Kidney glomerular epithelial cell (primary cell): ENCODE measurements around the gene QRFP.
A peak's percentile ranks its signal among the peaks of the same experiment; 100 is the strongest.

Experiments
- DNase-seq: peaks from one replicate; lab custom pipeline; 2025; lab: John Stamatoyannopoulos, UW

Gene QRFP

GRCh38 chr9:130896233-130897014 is at the start of gene QRFP:
TSS of gene QRFP (minus strand) at chr9:130896812. CDS start at chr9:130893838, 2,974 bp downstream.
- DNase-seq = no peak

DNA sequence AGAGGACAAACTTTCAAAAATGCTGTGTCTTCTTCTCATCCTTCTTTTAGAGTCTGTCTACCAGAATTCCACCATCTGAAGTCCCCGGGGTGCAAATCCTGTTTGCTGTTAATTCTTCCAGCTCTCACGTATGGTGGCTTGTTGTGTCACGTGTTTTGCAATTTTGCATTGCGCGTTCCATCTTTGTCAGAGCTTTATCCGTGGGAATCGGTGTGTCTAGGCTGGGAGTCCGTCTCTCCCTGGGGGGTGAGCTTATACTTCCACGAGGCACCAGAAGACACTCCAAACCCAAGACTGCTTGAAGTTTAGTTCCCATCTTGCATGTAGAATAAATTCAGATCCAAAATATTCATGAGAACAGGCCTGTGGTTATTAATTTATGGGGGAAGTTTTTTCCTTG is 48.6 kb upstream of the QRFP start:
- DNase-seq = no peak

GRCh38 chr9:130944510-130945058 is 48.0 kb upstream of the QRFP start:
- DNase-seq = no peak

- DNase-seq = no peak
These were observed 47.2 kb upstream of the QRFP start for GRCh38 chr9:130943777-130944176.

DNA sequence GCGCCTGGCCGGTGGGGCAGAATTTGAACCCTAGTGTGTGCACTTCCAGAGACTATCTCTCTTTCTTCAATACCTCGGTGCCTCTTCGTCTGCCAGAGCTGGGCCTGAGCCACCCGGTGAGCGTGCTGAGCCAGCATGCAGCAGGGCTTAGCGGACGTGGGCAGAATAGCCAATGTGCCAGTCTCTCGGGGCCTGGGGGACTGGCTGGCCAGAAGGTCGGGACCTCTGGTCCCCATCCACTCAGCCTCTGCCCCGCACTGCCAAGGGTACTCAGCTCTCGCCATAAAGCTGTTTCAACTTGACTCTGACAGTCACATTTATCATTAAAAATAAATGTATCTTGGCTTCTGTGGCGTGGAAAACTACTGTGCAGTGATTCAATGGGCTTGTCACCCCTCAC is 46.6 kb upstream of the QRFP start:
- DNase-seq = no peak

DNA sequence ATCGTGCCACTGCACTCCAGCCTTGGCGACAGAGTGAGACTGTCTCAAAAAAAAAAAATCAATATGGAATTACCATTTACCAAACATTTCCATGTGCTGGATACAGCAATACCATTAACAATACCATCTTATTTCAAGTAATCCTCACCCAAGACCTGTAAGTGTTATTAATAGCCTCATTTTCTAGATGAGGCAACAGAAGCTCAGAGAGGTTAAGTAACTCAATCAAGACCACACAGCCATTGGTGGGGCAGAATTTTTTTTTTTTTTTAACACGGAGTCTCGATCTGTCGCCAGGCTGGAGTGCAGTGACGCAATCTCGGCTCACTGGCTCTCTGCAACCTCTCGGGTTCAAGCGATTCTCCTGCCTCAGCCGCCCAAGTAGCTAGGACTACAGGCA is 46.1 kb upstream of the QRFP start:
- DNase-seq = no peak

GRCh38 chr9:130942084-130942483 is 45.5 kb upstream of the QRFP start:
- DNase-seq = no peak

GRCh38 chr9:130940693-130941576 is 44.3 kb upstream of the QRFP start:
- peak; percentile 49 for DNase-seq

DNA sequence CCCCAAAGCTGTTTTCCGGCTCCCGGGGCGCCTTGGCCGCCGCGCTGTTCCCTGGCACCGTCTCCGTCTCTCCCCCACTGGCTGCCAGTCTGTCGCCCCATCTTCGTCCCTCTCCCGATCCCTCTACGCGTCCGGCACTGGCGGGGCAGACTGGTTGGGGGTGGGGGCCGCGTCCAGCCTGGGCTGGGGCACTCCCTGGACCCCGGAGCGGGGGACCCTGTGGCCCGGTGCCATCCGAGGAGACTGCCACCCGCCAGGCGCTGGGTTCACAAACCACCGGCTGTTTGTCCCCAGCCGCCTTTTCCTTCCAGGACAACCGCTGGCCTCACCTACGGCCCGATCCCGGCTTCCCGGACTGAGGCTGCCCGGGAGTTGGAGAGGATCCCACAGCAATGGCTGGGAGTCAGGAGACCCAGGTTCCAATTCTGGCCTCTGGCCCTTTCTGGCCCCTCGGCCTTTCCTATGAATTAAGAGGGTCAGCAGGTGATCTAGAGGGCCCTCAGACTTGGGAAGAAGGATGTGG is 43.5 kb upstream of the QRFP start:
- no peak for DNase-seq

DNA sequence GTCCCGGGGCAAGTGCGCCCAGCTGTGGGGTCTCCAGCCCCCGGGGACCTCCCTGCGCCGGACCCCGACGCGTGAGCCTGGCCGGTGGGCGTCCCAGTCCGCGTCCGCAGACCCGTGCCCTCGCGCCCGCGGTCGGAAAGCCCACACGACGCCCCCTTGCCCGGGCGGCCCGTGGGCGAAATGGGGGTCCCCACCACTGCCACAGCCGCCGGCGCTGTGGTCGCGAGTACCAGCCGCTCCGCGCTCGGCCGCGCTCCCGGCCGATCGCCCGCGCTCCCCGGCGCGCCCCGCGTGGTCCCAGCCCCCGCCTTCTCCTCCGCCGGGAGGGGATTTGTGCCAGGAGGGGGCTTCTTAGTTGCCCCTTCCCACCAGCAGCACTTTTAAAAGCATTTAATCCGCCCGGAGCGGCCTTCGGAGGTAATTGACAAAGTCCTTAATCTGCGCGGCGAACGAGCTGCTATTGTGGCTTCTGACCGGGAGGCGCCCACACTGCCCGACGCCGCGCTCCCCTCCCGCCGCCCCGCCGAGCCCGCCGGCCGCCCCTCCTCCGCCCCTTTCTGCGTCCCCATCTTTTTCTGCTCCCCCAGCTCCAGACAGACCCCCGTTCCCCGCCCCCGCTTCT is 42.9 kb upstream of the QRFP start:
- DNase-seq = no peak

DNA sequence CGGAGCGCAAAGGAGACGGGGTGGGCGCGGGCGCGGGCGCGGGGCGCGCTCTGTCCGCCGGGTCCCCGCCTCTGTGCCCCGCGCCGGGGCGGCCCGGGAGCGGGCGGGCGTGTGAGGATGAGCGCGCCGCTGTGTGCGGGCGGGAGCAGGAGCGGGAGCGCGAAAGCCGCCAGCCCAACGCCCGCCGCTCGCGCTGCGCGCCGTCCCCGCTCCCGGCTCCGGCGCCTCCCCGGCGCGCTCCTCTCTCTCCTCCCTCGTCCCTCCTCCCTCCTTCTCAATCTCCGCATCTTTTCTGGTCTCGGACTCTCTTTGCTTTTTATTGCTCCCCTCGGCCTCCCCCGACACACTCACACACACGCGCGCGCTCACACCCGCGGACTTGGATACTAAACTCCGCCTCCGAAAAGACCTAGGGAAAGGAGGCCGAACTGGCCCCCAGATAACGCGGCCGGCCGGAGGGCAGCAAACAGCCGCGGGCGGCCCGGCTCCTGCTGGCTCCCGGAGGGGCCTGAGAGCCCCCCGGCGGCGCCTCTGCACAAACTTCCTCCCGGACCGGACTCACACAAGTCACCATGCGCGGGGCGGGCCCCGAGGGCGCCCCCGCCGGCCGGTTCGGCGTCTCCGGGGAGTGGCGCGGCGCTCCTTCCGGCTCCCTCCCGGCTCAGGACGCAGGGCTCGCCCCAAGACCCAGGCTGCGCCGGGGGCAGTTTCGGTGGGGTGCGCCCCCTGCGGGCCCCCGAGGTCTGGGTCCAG is 42.2 kb upstream of the QRFP start, which contains the start of gene FIBCD1:
TSS of gene FIBCD1 (minus strand) at position 596 of the 753 bp plus-strand sequence. CDS start 640 bp downstream, outside the sequence.
- no peak for DNase-seq

GRCh38 chr9:130938184-130938651 is 41.6 kb upstream of the QRFP start:
- DNase-seq = no peak

DNA sequence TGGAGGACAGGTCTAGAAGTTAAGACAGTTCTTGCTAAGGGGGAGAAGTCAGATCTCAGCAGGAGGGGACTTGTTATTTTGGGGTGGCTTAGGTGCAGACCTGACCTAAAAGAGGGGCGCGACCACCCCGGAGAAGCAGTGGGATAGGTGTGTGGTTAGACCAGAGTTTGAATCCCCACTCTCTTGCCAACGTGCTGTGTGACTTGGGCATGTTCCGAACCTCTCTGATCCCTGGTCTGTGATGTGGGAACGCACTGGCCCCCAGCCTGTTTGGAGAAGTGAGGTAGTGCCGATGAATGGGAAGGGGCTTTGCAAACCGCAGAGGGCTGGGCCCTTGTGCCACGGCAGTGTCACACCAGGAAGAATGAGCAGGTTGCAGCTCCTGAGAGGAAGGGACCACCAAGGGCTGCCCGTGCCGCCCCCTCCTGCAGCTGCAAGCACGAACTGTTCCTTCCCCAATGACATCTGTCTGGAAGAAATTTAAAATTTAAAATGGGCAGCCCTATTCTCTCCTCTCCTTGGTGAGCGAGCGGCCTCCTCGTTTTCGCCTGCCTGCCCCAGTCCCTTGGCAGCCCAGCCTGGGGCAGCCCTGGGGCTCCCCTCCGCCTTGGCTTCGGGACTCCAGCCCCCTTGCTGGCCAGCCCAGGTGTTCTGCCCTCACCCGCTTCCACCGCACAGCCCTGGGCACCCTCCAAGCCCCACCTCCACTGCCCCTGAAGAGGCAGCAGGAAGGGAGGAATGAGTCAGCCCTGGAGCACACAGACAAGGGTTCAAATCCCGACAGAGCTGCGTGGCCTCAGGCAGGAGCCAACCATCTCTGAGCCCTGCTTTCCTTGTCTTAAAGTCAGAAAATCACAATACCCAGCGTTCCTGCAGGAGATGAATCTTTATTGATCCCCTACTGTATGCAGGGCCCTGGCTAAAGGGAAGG is 40.8 kb upstream of the QRFP start:
- DNase-seq = no peak

DNA sequence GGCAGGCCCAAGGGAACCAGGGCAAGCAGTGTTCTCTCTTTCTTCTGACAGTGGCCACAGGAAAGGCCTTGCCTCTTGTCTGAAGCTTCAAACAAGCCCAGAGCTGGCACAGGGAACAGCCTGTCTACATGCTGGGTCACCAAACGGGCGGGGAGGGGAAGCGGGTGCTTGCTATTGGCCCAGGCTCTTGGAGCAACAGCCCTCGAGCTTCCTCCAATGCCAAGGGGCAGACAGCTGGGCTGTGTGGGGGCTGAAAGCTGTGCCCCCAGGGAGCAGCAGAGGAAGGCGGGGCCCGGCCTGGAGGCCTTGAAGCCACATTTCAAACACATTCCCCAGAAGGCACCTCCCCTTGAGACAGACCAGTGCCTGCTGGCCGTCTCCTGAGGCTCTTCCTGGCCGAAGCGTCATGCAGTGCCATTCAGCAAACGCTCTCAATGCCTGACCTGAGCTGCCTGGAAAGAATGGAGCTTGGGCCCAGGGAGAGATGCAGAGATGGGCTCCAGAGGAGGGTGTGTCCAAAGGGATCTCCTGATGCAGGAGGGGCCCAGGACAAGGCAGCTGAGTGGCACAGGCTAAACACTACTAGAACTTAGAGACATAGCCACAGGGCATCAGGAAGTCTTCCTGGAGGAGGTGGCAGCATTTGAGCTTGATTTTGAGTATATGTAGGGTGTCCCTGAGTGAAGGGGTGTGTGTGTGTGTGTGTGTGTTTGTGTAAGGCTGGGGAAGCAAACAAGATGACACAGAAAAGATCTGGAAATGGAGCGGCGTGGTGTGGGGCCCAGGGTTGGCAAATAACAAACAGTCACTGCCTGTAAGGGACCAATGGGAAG is 39.9 kb upstream of the QRFP start:
- peak; percentile 12 for DNase-seq

GRCh38 chr9:130935648-130936271 is 39.1 kb upstream of the QRFP start:
- DNase-seq = no peak

DNA sequence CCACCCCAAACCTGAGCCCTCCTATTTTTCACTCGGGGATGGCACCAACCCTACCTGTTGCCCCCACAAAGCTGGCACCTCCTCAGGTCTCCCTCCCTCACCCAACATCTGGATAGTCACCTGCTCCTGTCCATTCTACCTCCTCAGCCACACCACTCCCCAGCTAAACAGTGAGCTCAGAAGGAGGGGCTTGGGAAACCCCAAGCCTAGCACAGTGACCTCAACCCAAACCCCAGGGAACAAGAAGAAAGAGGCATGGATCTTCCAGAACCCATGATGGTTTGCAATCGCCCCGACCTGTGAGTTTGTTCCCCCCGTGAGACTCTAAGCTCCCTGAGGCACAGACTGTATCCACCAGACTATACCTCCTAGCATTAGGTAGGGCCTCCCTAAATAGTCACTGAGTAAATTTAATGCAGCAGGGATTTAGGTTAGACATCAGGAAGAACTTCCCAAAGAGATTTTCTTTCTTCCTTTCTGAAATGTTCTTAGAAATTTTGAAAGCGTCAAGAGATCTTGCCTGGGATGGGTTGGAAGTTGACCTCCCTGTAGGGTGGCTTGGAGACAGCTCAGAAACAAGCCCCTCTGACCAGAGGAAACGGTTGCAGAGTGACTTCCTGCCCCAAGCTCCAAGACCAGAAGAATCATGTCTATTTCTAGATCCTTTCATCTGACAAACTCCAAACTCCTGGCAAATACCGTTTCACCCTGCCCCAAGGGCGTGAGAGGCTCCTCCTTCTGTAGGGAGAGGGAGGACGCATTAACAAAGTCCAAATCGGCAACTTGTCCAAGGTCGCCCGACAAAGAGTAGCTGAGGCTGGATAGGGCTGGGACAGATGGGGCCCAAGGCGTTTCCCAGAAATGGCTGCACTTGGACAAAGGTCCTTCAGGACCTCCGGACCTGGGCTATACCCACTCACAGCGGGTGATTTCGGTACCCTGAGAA is 38.4 kb upstream of the QRFP start:
- DNase-seq = no peak

GRCh38 chr9:130934246-130934645 is 37.6 kb upstream of the QRFP start:
- DNase-seq = no peak
